Endothelial cell of umbilical vein (primary cell): ENCODE results near the gene MPEG1. TPM values are rescaled to one million over a fixed set of nuclear protein-coding genes. Genes with fewer than 3 reads are reported as not detected.

Source experiments
- BruUV-seq: library from RNA; stranded (reverse); fragments of 400-500 nt; replicated peaks from 2 replicates; lab custom pipeline; 2021; lab: Mats Ljungman, UMichigan
- CTCF ChIA-PET: fragments of 300-600, 350-600 bp; sonication (Branson Sonifier 250); formaldehyde crosslinking; loops from one replicate; lab custom pipeline; 2021; ENCODE audit warnings: antibody characterized with exemption, inconsistent platforms; lab: Charles Lee
- POLR2A ChIA-PET: fragments of 300-600, 350-600 bp; sonication (Branson Sonifier 250); formaldehyde crosslinking; loops from one replicate; lab custom pipeline; 2021; ENCODE audit warnings: antibody characterized with exemption, inconsistent platforms; lab: Charles Lee
- DNase-seq: peaks from one replicate; pipeline ENCODE4 v3.0.0-alpha.2; 2011; ENCODE audit warnings: low read depth, low spot score
- FAIRE-seq: peaks from 2 replicates; lab custom pipeline; 2011; peaks lifted over from hg19 to GRCh38; lab: Jason Lieb, UNC
- H2AFZ ChIP-seq: 2 replicates; pipeline ENCODE4 v1.6.0; 2012; ENCODE audit warnings: low read depth, low read length, control low read depth, inconsistent platforms
- H3K27ac ChIP-seq: 2 replicates; pipeline ENCODE4 v1.5.1; 2011; ENCODE audit warnings: low read depth, mild to moderate bottlenecking, control low read depth, low read length, moderate library complexity; ENCODE audit not compliant: insufficient read depth
- H3K27me3 ChIP-seq, 2 experiments: 2 replicates each; pipeline versions ENCODE4 v1.6.0 to v1.6.1; 2011; ENCODE audit warnings: low read length in 2 of 2, mixed read lengths in 1 of 2; ENCODE audit not compliant: control insufficient read depth in 2 of 2, insufficient read depth in 2 of 2
- H3K36me3 ChIP-seq, 2 experiments: 2 replicates in 1 of 2; 3 replicates in 1 of 2; pipeline ENCODE4 v1.5.1; 2011; ENCODE audit warnings: low read length in 2 of 2, mild to moderate bottlenecking in 1 of 2, moderate library complexity in 1 of 2; ENCODE audit not compliant: control insufficient read depth in 2 of 2, insufficient read depth in 2 of 2; ENCODE audit errors: extremely low read depth in 1 of 2
- H3K4me1 ChIP-seq: 3 replicates; pipeline ENCODE4 v1.5.1; 2011; ENCODE audit warnings: mild to moderate bottlenecking, low read length; ENCODE audit not compliant: control insufficient read depth, insufficient read depth; ENCODE audit errors: extremely low read depth
- H3K4me2 ChIP-seq: 2 replicates; pipeline ENCODE4 v1.6.1; 2011; ENCODE audit warnings: low read length, control low read depth, mixed read lengths; ENCODE audit not compliant: insufficient read depth
- H3K4me3 ChIP-seq, 3 experiments: fragments of 200-600 bp in 1 of 3; sonication (generic), shearing (Covaris generic) in 1 of 3; replicated peaks in 1 of 3; 2 replicates each; pipeline ENCODE4 v1.5.1; 2011 to 2016; ENCODE audit warnings: control low read depth in 3 of 3, low read length in 3 of 3, mild to moderate bottlenecking in 2 of 3, inconsistent platforms in 1 of 3, low read depth in 1 of 3, moderate library complexity in 1 of 3; ENCODE audit not compliant: insufficient read depth in 1 of 3
- H3K79me2 ChIP-seq: 2 replicates; pipeline ENCODE4 v1.6.0; 2012; ENCODE audit warnings: low read length, inconsistent platforms; ENCODE audit not compliant: control insufficient read depth, insufficient read depth
- H3K9ac ChIP-seq: replicated peaks from 2 replicates; pipeline ENCODE3; 2011; ENCODE audit warnings: low read length, control low read depth; ENCODE audit not compliant: insufficient read depth; ENCODE audit errors: extremely low read depth
- H3K9me1 ChIP-seq: replicated peaks from 3 replicates; pipeline ENCODE4 v1.6.0; 2011; ENCODE audit warnings: mild to moderate bottlenecking, low read length; ENCODE audit not compliant: control insufficient read depth, insufficient read depth; ENCODE audit errors: extremely low read depth
- H3K9me3 ChIP-seq: replicated peaks from 2 replicates; pipeline ENCODE4 v1.5.1; 2012; ENCODE audit warnings: low read length, inconsistent platforms; ENCODE audit not compliant: control insufficient read depth, insufficient read depth
- H4K20me1 ChIP-seq: replicated peaks from 2 replicates; pipeline ENCODE3; 2011; ENCODE audit warnings: mild to moderate bottlenecking, low read length; ENCODE audit not compliant: control insufficient read depth, insufficient read depth; ENCODE audit errors: extremely low read depth
- CTCF ChIP-seq, 2 donors: IDR thresholded peaks; 1 replicate in 1 of 2; 2 replicates in 1 of 2; pipeline ENCODE4 v1.5.1; 2011; ENCODE audit warnings: low read length in 2 of 2, mild to moderate bottlenecking in 2 of 2, moderate library complexity in 2 of 2, control low read depth in 1 of 2, inconsistent platforms in 1 of 2, low read depth in 1 of 2; ENCODE audit not compliant: insufficient read depth in 1 of 2; ENCODE audit errors: extremely low read depth in 1 of 2
- GATA2 ChIP-seq: IDR thresholded peaks from 2 replicates; pipeline ENCODE4 v1.7.0; 2011; ENCODE audit warnings: low read depth, mild to moderate bottlenecking, moderate library complexity, mixed read lengths, low read length; ENCODE audit not compliant: insufficient read length, insufficient read depth
- JUN ChIP-seq: IDR thresholded peaks from 2 replicates; pipeline ENCODE4 v1.6.1; 2011; ENCODE audit warnings: borderline replicate concordance, low read depth; ENCODE audit not compliant: insufficient read length, insufficient read depth
- POLR2A ChIP-seq: IDR thresholded peaks from 2 replicates; pipeline ENCODE4 v1.6.1; 2012; ENCODE audit warnings: low read depth, mild to moderate bottlenecking, control low read depth, low read length
- dilution Hi-C: fragments of 300-500 bp; cut with MboI; formaldehyde crosslinking; loops from one replicate; pipeline ENCODE4 v1.15.0; 2019; ENCODE audit warnings: low sequenced_read_pairs; ENCODE audit not compliant: extremely low pct_ligation_motif_present
- intact Hi-C: fragments of 100-400 bp; cut with micrococcal nuclease; formaldehyde crosslinking; loops from one replicate; pipeline ENCODE4 v1.10.0; 2022
- polyA plus RNA-seq, 4 experiments: library from polyadenylated mRNA; depleted of rRNA in 3 of 4; stranded (reverse) in 3 of 4; unstranded in 1 of 4; fragments of >200 nt; gene quantifications; 2 replicates each; pipeline versions ENCODE4 v1.2.1 to v1.2.3, GENCODE V29; 2011 to 2012; ENCODE audit warnings: missing spikeins in 1 of 4
- total RNA-seq: library from RNA; stranded (reverse); gene quantifications from 2 replicates; pipeline ENCODE4 v1.2.3, GENCODE V29; 2021

Gene MPEG1
- total and polyA plus RNA-seq, 2 donors (not counting 3 experiments of a cell fraction or from before 2014, with no cell fraction given): not detected

- H3K4me2 ChIP-seq: no peak overlapping the region
Measured at GRCh38 chr11:59207988-59208451, 4.7 kb downstream of the MPEG1 start.

More at GRCh38 chr11:59207988-59208451, 4.7 kb downstream of the MPEG1 start:
- ChIA-PET POLR2A (no interaction called here), CTCF (interaction anchor here (4.8 kb wide), 1 partner anchor 36 kb away, joined by 27 read pairs; the partner anchor contains the start of gene DTX4)
- no TSS peak for BruUV-seq
- no peaks in the 10 kb centered on the region for H3K4me1 ChIP-seq
- H3K9me1 ChIP-seq: no peaks in the 10 kb centered on the region
- dilution Hi-C loops (no loop called here), intact Hi-C loops (loop anchor here (1.0 kb wide), 1 partner anchor 37 kb away; no protein-coding TSS in a partner anchor)
- DNase-seq: peak; percentile 41
- H3K79me2 ChIP-seq: no peaks in the 10 kb centered on the region
- TF ChIP-seq CTCF (IDR thresholded peaks at IDR 0.05; ENCODE audit: extremely low read depth in 1 of 2, insufficient read depth in 1 of 2, low read depth in 1 of 2, low read length in 2 of 2) (peak; percentile 57 to 68), JUN (no peak), GATA2 (no peak), POLR2A (no peak)
- no peak overlapping the region for H3K27ac ChIP-seq
- H3K9ac ChIP-seq: no peak overlapping the region
- no peak overlapping the region for H3K4me3 ChIP-seq
- H4K20me1 ChIP-seq: no peaks in the 10 kb centered on the region
- peak; percentile 85 for FAIRE-seq
- no peak overlapping the region for H2AFZ ChIP-seq
- H3K9me3 ChIP-seq: no peaks in the 10 kb centered on the region
- no peaks in the 10 kb centered on the region for H3K36me3 ChIP-seq
- H3K27me3 ChIP-seq: no peaks in the 10 kb centered on the region
